Stomach smooth muscle (tissue), 2 donors: ENCODE data around the gene RRAGA.
"Not testable (repeated sequence)": the region's sequence is repeated elsewhere in the genome, so short reads cannot be mapped to it uniquely, and the experiment has no call there.

Source experiments
- H3K27ac ChIP-seq: one replicate; pipeline ENCODE4 v1.7.0; 2013; ENCODE audit warnings: mild to moderate bottlenecking, low read length, inconsistent platforms
- H3K27me3 ChIP-seq, 2 donors: one replicate each; pipeline ENCODE4 v1.7.0; 2013; ENCODE audit warnings: low read length in 2 of 2; ENCODE audit not compliant: insufficient read depth in 2 of 2, control insufficient read depth in 1 of 2
- H3K36me3 ChIP-seq, 2 donors: one replicate each; pipeline ENCODE4 v1.7.0; 2013; ENCODE audit warnings: low read length in 2 of 2; ENCODE audit not compliant: control insufficient read depth in 2 of 2, insufficient read depth in 2 of 2
- H3K4me1 ChIP-seq: one replicate; pipeline ENCODE4 v1.7.0; 2013; ENCODE audit warnings: low read length; ENCODE audit not compliant: control insufficient read depth, insufficient read depth
- H3K4me3 ChIP-seq, 2 donors: one replicate each; pipeline ENCODE4 v1.7.0; 2013; ENCODE audit warnings: low read length in 2 of 2
- H3K9ac ChIP-seq, 2 donors: one replicate each; pipeline ENCODE4 v1.7.0; 2013; ENCODE audit warnings: low read length in 2 of 2, mild to moderate bottlenecking in 1 of 2
- H3K9me3 ChIP-seq, 2 donors: one replicate each; pipeline ENCODE4 v1.7.0; 2013; ENCODE audit warnings: low read length in 2 of 2; ENCODE audit not compliant: control insufficient read depth in 2 of 2
- donor health status: healthy.
- donor health status: Pancreatic carcinoma.

The RRAGA gene

GRCh38 chr9:19085295-19085694, 36.1 kb downstream of the RRAGA start:
- H3K4me3 ChIP-seq, result no peak overlapping the region
- no peak overlapping the region for H3K9ac ChIP-seq
- H3K36me3 ChIP-seq, result peaks cover 9 to 12% of the 10 kb centered on the region in 2 donors
- no peak overlapping the region for H3K27ac ChIP-seq
- H3K27me3 ChIP-seq, result no peaks in the 10 kb centered on the region
- H3K9me3 ChIP-seq, result no peaks in the 10 kb centered on the region
- no peaks in the 10 kb centered on the region for H3K4me1 ChIP-seq

- Histone ChIP-seq H3K9me3 (no peaks in the 10 kb centered on the region), H3K27ac (no peak overlapping the region), H3K36me3 (peaks cover 3 to 19% of the 10 kb centered on the region in 2 donors), H3K4me3 (no peak overlapping the region), H3K4me1 (no peaks in the 10 kb centered on the region), H3K27me3 (no peaks in the 10 kb centered on the region), H3K9ac (no peak overlapping the region)
Observed at GRCh38 chr9:19087106-19088000, 38.1 kb downstream of the RRAGA start.

- H3K36me3 ChIP-seq, H3K9me3 ChIP-seq, H3K4me1 ChIP-seq, H3K27me3 ChIP-seq, H3K27ac ChIP-seq, H3K9ac ChIP-seq, H3K4me3 ChIP-seq: not testable (repeated sequence)
Observed at GRCh38 chr9:19097431-19097830, 48.2 kb downstream of the RRAGA start.
